Activated effector memory CD4-positive, alpha-beta T cell treated with anti-CD3 and anti-CD28 coated beads, Interleukin-2, amount 50 U/mL, for 16 hours (primary cell): ENCODE results near the gene RIT1.

Experiments used
- DNase-seq: peaks from one replicate; pipeline ENCODE4 v3.0.0-alpha.2; 2020

The RIT1 gene

DNA sequence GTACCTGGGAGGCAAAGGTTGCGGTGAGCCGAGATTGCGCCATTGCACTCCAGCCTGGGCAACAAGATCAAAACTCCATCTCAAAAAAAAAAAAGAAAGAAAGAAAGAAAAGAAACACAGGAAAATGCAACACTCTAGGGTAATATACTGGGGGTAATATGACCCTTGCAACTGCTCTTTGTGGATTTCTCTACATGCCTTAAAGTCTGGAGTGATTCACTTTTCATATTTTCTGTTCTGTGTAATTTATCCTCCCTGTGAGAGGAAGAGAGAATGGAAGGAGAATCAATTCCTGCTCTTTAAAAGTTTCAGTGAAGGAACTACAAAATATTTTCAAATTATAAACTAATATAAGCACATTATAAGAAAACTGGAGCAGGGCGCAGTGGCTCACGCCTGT is 22.7 kb downstream of the RIT1 start:
- no peak for DNase-seq

DNA sequence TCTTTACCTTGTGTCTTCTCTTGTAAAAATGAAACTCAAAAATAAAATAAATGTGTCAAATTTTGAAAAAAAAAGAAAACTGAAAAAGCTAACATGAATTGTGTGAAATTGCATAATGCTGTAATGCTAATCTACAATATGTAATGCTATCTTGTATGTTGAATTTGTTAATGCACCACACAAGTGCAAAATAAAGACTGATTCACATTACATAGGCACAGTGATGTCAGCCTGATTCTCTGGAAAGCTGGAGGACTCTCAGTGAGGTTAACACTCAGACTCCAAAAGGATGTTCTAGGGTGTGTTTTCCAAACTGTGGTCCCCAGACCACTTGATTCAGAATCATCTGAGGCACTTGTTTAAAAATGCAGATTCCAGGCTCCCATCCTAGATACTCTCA is 26.2 kb downstream of the RIT1 start:
- no peak for DNase-seq

DNA sequence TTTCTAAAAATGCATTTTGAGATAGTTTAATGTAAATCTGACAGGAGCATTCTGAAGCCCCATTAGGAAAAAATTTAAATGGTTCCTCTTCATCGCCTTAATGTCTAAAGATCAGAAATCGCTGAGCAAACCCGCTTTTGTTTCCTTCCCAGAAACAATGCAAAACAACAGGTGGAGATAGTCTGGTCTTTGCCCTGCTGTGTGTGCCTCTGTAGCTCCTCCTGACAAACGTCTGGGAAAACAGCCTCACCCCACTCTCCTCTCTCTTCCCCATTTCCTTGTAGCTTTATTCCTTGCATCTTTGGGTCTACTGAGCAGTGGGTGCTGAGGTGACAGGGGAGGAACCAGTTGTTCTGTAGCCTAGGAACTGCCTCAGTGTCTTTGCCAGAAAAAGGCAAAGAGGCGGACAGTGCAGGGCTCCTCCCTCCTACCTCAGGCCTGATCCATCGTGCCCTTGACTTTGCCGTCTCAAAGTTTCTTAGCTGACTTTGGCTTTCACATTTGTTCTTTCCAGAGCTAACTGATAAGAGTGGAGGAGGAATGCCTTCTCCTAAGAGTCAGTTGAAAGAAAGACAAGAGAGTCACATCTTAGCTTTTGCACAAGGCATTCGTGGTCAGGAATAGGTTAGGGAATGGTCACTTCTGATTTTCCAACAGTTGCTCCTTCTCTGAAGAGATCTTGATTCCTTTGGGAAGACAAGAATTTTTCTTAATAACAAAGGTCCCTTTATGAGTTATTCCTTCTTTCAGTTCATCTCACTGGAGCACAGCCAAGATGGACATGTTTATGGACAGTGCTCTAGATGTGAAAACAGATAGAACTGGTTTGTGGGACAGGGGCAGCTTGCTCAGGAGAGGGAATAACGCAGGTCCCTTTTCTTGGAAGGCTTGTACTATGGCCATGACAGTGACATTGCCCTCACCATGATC is 26.9 kb downstream of the RIT1 start:
- DNase-seq, result no peak

DNA sequence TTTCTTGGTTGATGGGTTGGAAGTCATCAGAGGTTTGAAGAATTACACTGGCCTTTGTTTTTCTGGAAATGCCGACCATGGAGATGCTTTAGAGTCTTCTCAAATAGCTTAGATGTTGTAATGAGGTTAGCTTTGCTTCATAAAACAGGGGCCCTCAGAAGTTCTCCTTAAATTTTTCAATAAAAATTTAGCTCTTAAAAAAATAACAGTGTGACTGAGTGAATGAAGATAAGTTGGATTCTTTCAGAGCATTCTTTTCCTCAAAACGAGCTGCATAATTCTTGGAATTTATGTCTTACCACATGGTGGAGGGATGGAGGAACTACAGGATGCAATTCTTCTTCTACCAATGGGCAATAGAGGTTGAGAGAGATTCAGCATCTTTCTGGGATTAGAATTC is 28.4 kb downstream of the RIT1 start:
- no peak for DNase-seq

DNA sequence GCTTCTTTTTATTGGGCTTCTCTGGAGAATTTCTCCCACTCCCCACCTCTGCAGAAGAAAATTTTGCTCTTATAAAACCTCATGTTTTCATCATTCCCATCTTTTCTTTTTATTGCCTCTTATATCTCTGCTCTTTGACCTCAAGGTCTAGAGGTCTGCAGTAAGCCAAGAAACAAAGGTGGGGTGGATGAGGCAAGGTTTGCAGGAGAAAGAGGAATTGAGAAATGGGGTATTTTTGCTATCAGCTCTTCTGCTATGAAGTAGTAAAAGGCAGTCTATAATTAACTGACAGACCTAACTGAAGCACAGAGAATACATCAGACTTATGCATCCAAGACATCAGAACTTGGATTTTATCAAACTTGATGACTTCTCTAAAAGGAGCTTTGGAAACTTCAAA is 28.9 kb downstream of the RIT1 start:
- DNase-seq, result no peak

DNA sequence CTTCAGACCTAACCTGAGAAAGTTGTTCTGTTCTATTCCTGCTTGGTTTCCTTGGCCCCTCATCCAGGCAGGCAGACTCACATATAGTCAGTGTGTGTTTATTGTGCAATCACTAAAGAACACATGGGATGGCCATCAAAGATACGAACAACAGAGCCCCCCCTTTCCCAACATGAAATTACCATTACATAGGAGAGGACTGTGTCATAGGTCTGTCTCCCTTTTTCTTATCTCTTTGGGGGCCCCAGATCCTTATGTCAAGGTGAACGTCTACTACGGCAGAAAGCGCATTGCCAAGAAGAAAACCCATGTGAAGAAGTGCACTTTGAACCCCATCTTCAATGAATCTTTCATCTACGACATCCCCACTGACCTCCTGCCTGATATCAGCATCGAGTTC is 30.2 kb downstream of the RIT1 start:
- DNase-seq, result no peak

DNA sequence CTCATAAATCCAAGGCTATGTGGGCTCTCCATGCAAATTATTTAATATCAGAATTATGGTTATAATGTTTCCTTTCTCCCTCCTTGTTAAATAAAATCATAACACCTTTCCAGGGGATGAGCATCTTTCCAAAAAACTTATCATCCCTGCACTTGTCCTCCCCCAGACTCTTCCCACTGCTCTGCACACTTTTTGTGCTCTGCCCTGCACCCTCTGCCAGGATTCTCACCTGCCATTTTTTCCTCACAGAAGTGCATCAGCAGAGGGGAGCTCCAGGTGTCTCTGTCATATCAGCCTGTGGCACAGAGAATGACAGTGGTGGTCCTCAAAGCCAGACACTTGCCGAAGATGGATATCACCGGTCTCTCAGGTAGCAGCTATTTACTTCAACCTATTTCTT is 30.9 kb downstream of the RIT1 start:
- DNase-seq, result no peak

DNA sequence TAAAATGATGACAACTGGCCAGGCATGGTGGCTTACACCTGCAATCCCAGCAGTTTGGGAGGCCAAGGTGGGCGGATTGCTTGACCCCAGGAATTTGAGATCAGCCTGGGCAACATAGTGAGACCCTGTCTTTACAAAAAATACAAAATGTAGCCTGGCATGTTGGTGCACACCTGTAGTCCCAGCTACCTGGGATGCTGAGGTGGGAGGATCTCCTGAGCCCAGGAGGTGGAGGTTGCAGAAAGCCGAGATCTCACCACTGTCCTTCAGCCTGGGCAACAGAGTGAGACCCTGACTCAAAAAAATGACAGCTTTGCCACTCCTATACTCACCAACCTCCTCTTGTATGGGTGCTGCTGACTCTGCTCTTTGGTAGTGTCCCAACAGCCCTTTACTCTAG is 33.2 kb downstream of the RIT1 start:
- no peak for DNase-seq

DNA sequence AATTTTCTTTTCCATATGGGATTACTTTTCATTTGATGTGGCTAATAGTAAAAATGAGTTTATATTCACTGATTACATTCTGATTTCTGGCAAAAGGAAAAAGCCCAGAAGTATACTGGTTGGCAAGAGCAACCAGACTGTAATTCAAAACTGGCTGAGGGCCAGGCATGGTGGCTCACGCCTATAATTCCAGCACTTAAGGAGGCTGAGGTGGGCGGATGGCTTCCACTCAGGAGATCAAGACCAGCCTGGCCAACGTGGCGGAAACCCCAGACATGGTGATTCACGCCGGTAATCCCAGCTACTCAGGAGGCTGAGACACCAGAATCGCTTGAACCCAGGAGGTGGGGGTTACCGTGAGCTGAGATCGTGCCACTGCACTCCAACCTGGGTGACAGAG is 37.3 kb downstream of the RIT1 start:
- no peak for DNase-seq

DNA sequence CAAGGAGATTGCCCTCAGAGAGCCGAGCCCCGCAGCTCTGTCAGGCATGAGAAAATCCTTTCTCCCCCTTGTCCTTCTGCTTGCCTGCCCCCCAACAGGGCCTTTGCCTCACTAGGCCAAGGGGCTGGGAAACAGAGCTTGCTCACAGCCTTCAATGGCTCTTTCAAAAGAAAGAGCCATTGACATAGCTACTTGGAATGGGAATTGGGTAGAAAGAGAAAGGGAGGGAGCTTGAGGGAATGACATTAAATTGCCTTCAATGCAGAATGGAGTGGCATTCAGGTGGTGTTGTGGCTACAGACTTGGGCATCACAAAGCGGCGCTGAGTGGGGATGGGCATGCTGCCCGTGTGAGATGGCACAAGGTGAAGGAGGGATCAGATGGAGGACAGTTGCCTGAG is 38.6 kb downstream of the RIT1 start:
- DNase-seq, result no peak

DNA sequence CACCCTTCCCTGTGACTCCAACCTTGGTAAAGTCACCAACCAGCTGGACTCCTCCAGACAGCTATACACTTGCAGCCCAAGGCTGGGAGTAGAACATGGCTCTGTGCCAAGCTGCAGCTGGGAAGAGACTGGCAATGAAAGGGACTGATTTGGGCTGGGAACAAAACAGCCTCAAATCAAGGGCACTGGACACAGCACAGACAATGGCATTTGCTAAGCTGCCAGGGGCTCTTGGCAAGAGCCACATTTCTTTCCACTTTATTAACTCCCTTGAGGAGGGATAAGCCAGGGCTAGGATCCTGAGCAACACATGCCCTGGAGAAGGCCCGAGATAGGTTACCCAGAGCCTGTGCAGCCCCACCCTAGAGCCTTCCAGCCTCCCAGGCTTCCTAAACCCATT is 39.8 kb downstream of the RIT1 start:
- DNase-seq, result no peak

DNA sequence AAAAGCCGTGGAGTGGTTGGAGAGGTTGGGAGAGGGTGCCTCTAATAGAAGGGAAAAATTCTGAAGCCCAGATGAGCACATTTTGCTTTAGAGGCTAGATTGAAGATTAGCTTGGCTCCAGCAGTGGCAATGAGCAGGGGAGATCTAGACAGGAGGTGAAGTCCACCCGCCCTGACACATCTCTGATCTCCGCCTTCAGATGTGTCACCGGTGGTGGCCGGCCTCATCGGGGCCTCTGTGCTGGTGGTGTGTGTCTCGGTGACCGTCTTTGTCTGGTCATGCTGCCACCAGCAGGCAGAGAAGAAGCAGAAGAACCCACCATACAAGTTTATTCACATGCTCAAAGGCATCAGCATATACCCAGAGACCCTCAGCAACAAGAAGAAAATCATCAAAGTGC is 43.4 kb downstream of the RIT1 start:
- no peak for DNase-seq

DNA sequence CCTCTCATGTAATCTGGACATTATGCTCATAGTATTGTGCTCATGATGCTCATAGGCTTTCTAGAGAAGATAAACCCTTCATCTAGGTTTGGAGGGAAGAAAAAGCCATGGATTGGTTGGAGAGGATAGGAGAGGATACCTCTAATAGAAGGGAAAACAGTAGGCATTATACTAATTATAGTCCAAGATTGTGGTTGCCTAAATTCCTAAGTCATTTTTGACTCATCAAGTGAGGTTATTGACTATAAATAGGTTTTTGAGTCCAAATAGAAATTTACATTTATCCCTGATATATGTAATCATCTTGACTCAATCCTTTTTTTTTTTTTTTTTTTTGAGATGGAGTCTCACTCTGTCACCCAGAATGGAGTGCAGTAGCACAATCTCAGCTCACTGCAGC is 46.8 kb downstream of the RIT1 start:
- no peak for DNase-seq

DNA sequence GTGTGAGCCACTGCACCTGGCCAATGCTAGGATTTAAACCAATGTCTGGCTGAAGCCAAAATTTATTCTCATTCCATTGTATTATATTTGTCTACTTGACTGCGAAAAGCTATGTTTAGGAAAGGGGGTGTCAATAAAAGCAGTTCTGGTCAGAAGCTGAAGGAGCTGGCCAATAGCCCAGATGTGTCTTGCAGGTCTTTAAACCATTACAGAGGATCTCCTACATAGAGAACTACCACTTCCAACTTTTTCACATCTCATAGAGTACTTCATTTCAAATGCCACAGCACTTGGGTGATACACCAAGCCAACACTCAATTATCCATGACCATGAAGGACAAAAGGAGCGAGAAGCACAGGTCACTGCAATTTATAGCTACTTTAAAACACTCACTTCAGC is 49.3 kb downstream of the RIT1 start:
- DNase-seq, result no peak

DNA sequence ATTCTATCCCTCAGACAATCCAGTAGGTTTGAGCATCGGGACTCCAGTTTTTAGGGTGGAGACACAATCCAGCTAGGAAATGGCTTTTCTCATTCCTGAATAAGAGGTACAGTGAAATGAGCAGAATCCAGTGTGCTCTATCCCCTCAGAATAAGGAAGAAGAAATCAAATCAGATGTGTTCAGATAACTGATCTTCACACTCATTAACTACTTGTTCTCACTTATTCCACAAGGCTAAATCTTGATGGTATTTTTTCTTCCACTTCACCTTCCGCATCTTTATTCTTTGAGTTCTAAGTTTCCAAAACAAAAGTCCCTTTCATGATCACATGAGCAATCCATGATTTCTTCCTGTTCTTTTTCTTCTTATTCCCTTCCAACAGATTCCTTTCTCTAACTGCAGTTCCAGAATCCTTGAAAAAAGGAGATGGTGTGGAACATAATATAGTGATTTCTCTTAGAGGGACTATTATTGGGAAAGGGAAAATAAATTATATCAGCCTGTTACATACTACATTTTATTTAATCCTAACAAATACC is 50.1 kb downstream of the RIT1 start:
- no peak for DNase-seq

DNA sequence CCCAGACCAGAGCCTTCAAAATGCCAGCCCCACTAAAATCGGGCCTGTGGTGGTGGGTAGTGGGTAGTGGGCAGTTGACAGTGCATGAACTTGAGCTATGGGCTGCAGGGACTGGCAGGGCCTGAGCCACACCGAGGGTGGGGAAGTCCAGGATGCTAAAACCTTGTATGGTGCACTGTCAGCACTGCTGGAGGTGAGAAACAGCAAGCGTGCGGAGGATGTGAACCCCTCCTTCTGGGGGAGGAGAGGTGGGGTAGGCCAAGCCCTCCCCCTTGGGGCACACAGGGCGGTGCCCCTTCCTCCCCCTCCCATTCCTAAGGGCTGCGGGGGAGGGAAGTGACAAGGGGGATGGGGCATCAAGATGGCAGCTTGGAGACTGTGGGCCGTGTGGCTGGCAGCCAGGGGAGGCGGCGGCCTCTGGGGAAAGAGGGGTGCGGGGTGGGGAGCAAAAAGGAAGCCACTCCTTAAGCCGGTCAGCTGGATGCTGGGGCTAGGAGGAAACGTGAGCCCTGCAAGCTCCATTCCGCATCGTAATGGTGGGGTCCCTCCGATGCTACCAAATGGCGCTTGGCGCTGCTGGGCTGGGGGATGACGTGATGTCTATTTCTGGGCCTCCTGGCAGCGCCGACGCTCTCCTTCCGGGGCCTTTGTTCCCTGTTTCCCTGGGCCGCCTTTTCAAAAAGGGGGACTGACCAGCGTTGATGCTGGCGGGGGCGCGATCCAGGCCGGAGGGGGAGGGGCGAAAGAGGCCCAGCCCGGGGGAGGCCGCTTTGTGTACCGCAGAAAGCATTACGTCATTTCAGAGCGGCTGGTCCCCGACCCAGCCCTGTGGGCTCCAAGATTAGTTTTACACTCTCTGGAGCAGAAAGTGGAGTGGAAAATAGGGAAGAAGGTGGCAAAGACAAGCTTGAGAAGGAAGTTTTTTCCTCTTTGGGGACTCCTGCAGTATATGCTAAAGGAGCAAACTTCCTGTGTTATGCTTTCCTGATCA is 51.0 kb downstream of the RIT1 start:
- peak; percentile 83 for DNase-seq

DNA sequence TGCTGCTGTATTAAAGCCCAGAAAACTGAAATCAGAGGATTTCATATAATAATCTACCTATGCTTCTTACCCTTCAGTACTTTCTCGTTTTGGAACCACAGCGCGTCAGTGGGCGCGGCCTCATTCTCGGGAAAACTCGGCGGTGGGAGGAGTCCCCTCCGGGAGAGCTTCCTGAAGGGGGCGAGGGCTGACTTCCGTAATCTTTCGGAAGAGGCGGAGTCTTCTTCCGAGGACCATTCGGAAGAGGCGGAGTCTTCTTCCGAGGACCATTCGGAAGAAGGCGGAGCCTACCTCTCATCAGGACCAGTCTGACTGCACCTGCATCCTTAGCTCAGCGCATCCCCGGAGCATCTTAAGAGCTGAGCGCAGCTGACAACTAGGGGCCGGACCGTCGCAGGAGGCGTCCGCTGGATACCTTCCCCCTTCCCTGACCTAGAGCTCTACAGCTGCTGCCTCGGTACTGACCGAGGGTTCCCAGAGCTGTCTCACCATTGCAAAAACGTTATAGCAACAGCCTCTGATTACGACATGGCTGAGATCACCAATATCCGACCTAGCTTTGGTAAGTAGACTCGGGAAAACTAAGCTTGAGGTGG is 51.8 kb downstream of the RIT1 start, which contains the start of gene SYT11:
Gene SYT11, plus strand, starts transcription at position 334 of the 596 bp plus-strand sequence. Its CDS starts 195 bp downstream, at position 529.
- DNase-seq, result peak; percentile 97

DNA sequence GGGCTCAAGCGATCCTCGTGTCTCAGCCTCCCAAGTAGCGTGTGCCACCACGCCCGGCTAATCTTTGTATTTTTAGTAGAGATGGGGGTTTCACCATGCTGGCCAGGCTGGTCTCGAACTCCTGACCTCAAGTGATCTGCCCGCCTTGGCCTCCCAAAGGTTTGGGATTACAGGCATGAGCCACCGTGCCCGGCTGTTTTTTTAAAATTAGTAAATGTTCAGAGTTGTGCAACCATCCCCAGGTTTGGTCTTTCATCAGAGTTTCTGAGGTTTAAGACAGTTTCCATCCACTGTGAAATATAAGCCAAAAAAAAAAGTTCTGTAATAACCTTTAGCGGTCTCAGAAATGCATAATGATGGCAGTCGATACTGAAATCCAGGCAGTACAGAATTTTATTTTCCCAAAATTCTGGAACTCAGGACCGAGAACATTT is 52.3 kb downstream of the RIT1 start:
- peak; percentile 63 for DNase-seq

DNA sequence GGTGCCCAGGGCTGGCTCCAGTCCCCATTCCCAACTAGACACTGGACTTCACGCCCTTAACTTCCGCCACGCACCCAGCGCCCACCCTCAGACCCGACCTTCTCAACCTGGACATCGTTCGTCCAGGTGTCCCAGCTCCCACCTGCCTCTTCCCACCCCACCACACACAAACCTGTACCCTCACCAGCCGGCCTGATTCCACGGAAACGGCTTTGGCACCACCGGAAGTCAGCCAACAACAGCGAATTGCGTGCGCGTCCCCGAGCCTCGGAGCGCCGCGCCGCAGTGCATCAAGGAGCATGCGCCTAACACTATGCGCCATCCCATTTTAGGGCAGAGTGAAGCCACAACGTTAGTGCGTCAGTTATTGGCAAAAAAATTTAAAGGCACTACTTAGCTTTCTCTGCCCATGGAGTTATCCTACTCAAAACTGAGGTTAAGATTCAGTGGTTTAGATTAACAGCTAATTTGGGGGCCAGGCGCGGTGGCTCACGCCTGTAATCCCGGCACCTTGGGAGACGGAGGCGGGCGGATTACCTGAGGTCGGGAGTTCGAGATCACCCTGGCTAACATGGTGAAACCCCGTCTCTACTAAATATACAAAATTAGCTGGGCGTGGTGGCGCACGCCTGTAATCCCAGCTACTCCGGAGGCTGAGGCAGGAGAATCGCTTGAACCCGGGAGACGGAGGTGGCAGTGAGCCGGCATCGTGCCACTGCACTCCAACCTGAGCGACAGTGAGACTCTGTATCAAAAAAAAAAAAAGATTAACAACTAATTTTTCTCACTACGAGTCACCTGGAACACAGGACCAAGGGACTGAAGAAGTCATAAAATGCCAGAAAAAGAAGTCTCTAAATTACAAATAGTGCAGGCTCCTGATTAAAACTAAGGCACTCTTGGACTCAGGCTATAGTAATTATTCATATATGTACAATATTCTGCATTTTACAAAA is 53.9 kb downstream of the RIT1 start, which contains the start of gene GON4L:
Gene GON4L, minus strand, starts transcription at position 240 of the 956 bp plus-strand sequence. CDS start 3,434 bp downstream, outside the sequence.
- peak; percentile 96 for DNase-seq

DNA sequence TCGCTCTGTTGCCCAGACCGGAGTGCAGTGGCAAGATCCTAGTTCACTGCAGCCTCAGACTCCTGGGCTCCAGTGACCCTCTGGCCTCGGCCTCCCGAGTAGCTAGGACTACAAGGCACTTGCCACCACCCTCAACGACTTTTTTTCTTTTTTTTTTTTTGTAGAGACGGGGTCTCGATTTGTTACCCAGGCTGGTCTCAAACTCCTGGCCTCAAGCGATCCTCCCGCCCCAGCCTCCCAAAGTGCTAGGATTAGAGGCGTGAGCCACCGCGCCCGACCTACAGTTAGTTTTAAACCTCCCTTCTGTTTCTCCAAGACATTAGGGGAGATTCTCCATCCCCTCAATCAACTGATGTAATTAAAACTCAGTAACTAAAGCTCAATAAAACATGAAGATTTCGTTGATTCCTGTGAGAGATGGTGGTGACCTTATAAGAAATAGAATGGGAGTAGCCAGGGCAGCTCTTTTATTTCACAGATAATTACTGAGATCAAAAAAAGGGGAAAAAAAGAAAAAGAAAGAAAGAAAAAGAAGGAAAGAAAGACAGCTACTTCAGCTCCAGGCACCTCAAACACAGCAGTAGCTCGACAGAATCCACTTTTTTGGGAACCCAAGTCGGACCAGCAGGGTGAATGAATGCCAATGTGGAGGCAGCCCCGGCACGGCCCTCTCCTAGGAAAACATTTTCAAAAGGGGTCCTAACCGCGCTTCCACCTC is 54.7 kb downstream of the RIT1 start:
- no peak for DNase-seq

DNA sequence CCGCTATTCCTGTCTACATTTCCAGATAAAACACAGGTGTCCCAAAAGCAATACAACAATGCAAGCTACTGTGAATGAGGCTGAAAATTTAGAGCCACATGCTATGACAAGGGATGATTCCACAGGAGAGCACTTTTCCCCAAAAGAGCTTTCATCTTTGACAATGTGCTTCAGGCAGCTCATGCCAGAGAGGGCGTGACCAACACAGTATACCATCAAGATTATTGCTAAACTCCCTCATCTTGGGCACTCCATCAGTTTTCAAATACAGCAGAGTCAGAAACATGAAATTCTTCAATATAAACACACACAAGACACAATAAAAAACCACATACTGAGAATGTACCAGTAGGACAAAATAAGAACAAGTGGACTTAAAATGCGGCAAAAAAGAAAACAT is 60.8 kb downstream of the RIT1 start:
- DNase-seq, result no peak
